ENCODE measurements around the gene CYB561D1.

Gene CYB561D1

GRCh38 chr1:109531826-109532364 lies 38.0 kb downstream of the CYB561D1 start:
- no peak for DNase-seq

GRCh38 chr1:109532365-109533136 lies 38.7 kb downstream of the CYB561D1 start:
- DNase-seq = peak; percentile 91

GRCh38 chr1:109534307-109534858 lies 40.5 kb downstream of the CYB561D1 start:
- no peak for DNase-seq

GRCh38 chr1:109535481-109535880 lies 41.6 kb downstream of the CYB561D1 start:
- DNase-seq = no peak

GRCh38 chr1:109535971-109536491 lies 42.1 kb downstream of the CYB561D1 start:
- peak; percentile 79 for DNase-seq

GRCh38 chr1:109537450-109538178 lies 43.7 kb downstream of the CYB561D1 start:
- no peak for DNase-seq

GRCh38 chr1:109538827-109539555 lies 45.1 kb downstream of the CYB561D1 start:
- DNase-seq = no peak

GRCh38 chr1:109539676-109540075 lies 45.8 kb downstream of the CYB561D1 start, which contains the start of gene GPR61:
TSS of gene GPR61 (plus strand) at chr1:109539872. CDS start at chr1:109543023, 3,151 bp downstream.
- no peak for DNase-seq

GRCh38 chr1:109541102-109541501 lies 47.2 kb downstream of the CYB561D1 start:
- DNase-seq = no peak

- DNase-seq = no peak
Observed at GRCh38 chr1:109542657-109543056, 48.8 kb downstream of the CYB561D1 start.

- no peak for DNase-seq
Observed at GRCh38 chr1:109543283-109543987, 49.5 kb downstream of the CYB561D1 start.

GRCh38 chr1:109543988-109544735 lies 50.3 kb downstream of the CYB561D1 start:
- no peak for DNase-seq

GRCh38 chr1:109546311-109547109 lies 52.6 kb downstream of the CYB561D1 start:
- DNase-seq = peak; percentile 95

- no peak for DNase-seq
Observed at GRCh38 chr1:109547463-109548320, 53.8 kb downstream of the CYB561D1 start.

- peak; percentile 95 for DNase-seq
Observed at GRCh38 chr1:109548321-109549267, 54.7 kb downstream of the CYB561D1 start, which contains the start of gene GNAI3. TSS of gene GNAI3 (plus strand) at chr1:109548615. CDS start at chr1:109548721, 106 bp downstream.
